Testis (tissue), 3 donors: Measurements from ENCODE around the gene MLF2. TPM values are rescaled to one million over a fixed set of nuclear protein-coding genes. Genes with fewer than 3 reads are reported as not detected.

Experiments used
- DNase-seq: peaks from one replicate; pipeline ENCODE4 v3.0.0-alpha.2; 2019
- H3K27ac ChIP-seq, 2 donors: fragments of 200-600 bp; sonication (generic); one replicate each; pipeline ENCODE4 v1.5.1; 2019
- H3K27me3 ChIP-seq: fragments of 200-600 bp; sonication (generic); one replicate; pipeline ENCODE4 v1.5.1; 2019
- H3K36me3 ChIP-seq: fragments of 200-600 bp; sonication (generic); one replicate; pipeline ENCODE4 v1.5.1; 2017; ENCODE audit warnings: low read depth; ENCODE audit errors: missing control alignments
- H3K4me1 ChIP-seq: fragments of 200-600 bp; sonication (generic); one replicate; pipeline ENCODE4 v1.5.1; 2019
- H3K4me3 ChIP-seq, 2 donors: fragments of 200-600 bp; sonication (generic); one replicate each; pipeline ENCODE4 v1.5.1; 2017 to 2019
- H3K9me3 ChIP-seq: fragments of 200-600 bp; sonication (generic); one replicate; pipeline ENCODE4 v1.5.1; 2017
- CTCF ChIP-seq, 3 experiments: fragments of 450-650 bp in 2 of 3; fragments of 200-600 bp in 1 of 3; sonication (generic) in 1 of 3; IDR thresholded peaks; one replicate each; pipeline ENCODE4 v1.5.1; 2016 to 2019; ENCODE audit warnings: antibody characterized with exemption in 3 of 3, mild to moderate bottlenecking in 2 of 3, moderate library complexity in 1 of 3
- POLR2A ChIP-seq: fragments of 450-650 bp; IDR thresholded peaks from one replicate; pipeline ENCODE4 v1.6.1; 2017; ENCODE audit warnings: antibody characterized with exemption, mild to moderate bottlenecking, moderate library complexity
- whole genome bisulfite sequencing, 2 donors: methylation state at CpG; one replicate each; pipeline ENCODE4 v1.1.5; 2018; 5-methylcytosine and 5-hydroxymethylcytosine counted together
- intact Hi-C: fragments of 100-400 bp; cut with DNase I; formaldehyde crosslinking; loops from one replicate; pipeline ENCODE4 v1.15.1; 2023; ENCODE audit warnings: low total_unique reads
- polyA plus RNA-seq: library from polyadenylated mRNA; stranded (reverse); fragments of 350-450 nt; fragmentation: Illumina TruSeq; extraction: RNeasy Lipid Tissue Mini Kit (QIAGEN cat#74804); gene quantifications from one replicate; pipeline ENCODE4 v1.2.3, GENCODE V29; 2014; ENCODE audit warnings: low read depth, low replicate concordance; ENCODE audit not compliant: insufficient read depth
- total RNA-seq, 2 donors: library from RNA; depleted of rRNA; stranded (reverse); fragments of >200 nt; gene quantifications; one replicate each; pipeline ENCODE4 v1.2.3, GENCODE V29; 2016

MLF2 gene
- total and polyA plus RNA-seq, 3 donors from 2014 or later, result 177 to 242 (median 211) TPM

DNA sequence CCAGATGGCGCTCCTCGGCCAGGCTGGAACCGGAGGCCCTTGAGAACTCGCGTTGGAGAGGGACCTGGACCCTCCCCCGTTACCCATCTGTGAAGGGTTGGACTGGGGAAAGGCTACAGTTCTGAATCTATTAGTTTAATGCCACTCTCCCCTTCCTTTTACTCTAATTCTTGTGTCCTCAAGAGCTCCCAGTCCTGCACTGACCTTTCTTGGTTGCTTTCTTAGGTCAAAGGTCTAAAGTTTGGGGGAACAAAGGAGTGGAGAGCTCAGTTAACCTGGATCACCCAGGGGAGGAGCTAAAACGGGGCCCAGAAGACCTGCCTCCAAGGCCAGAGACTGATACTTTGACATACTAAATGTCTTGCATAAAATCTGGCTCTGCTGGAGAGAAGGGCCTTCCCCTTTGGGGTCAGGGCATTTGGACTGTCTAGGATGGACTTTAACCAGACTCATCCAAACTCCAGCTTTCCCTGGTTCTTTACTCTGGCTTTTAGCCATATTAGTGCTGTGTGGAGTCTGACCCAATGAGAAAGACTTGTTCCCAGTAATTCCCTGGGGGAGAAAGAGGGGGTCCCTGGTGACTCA lies 923 bp upstream of the MLF2 start:
- TF ChIP-seq CTCF (IDR thresholded peaks at IDR 0.05) (peak; percentile 25 to 99 (median 95)), POLR2A (no peak)
- Histone ChIP-seq H3K9me3 (no peaks in the 10 kb centered on the region), H3K27ac (peak overlapping the region; percentile 99), H3K4me1 (peaks cover 13% of the 10 kb centered on the region), H3K27me3 (no peaks in the 10 kb centered on the region), H3K36me3 (no peaks in the 10 kb centered on the region), H3K4me3 (peak overlapping the region; percentile 91 to 98)
- 0% methylated on average over 7 of the region's 7 CpGs for WGBS, 2 donors
- peak; percentile 55 for DNase-seq
- intact Hi-C loops, result no loop called here

GRCh38 chr12:6752167-6752920 lies 597 bp downstream of the MLF2 start:
- intact Hi-C loops, result no loop called here
- H3K4me3 ChIP-seq, result peak overlapping the region; percentile 91 to 98
- 2 to 5% methylated on average over 9 to 21 of the region's 24 CpGs for WGBS, 2 donors
- H3K4me1 ChIP-seq, result peaks cover 13% of the 10 kb centered on the region
- TF ChIP-seq POLR2A (no peak), CTCF (IDR thresholded peaks at IDR 0.05) (peak in 2 of 3 experiments; percentile 12 to 27)
- H3K36me3 ChIP-seq, result no peaks in the 10 kb centered on the region
- no peaks in the 10 kb centered on the region for H3K27me3 ChIP-seq
- DNase-seq, result peak; percentile 57
- no peaks in the 10 kb centered on the region for H3K9me3 ChIP-seq
- H3K27ac ChIP-seq, result peak overlapping the region; percentile 99

DNA sequence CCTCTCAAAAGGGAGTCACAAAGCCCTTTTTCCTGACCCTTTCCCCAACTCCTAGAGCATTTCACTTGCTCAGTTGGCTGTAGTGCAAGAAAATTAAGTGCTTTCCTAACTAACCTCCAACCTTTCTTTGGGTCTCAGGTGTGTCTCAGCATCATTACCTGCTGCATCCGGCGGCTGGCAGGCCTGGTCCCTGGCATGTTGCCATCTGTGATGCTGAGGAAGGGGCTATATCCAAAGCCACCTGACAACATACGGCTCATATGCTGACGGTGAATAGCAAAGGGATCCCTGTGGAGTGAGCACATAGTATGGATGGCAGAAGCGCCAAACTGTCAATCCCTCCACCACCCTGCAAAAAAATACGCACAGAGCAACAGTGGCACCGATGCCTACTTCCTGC lies 1.2 kb downstream of the MLF2 start:
- Histone ChIP-seq H3K36me3 (no peaks in the 10 kb centered on the region), H3K9me3 (no peaks in the 10 kb centered on the region), H3K27me3 (no peaks in the 10 kb centered on the region), H3K27ac (peak overlapping the region in 1 of 2 donors; percentile 99), H3K4me1 (peaks cover 13% of the 10 kb centered on the region), H3K4me3 (peak overlapping the region in 1 of 2 donors; percentile 91)
- intact Hi-C loops, result no loop called here
- DNase-seq, result no peak
- TF ChIP-seq POLR2A, result no peak
- TF ChIP-seq CTCF (IDR thresholded peaks at IDR 0.05), result no peak
- 59 to 68% methylated on average over 7 of the region's 7 CpGs for WGBS, 2 donors

GRCh38 chr12:6750506-6750905 lies 2.4 kb downstream of the MLF2 start:
- H3K27ac ChIP-seq, result no peak overlapping the region
- no peak overlapping the region for H3K4me3 ChIP-seq
- no peaks in the 10 kb centered on the region for H3K9me3 ChIP-seq
- intact Hi-C loops, result no loop called here
- peaks cover 13% of the 10 kb centered on the region for H3K4me1 ChIP-seq
- no peak for TF ChIP-seq CTCF (IDR thresholded peaks at IDR 0.05)
- no peak for TF ChIP-seq POLR2A
- no peaks in the 10 kb centered on the region for H3K27me3 ChIP-seq
- no peak for DNase-seq
- no peaks in the 10 kb centered on the region for H3K36me3 ChIP-seq
- WGBS, 2 donors, result 86 to 88% methylated on average over 4 of the region's 4 CpGs
